ENCODE data around the gene UNC5C.

The UNC5C gene

DNA sequence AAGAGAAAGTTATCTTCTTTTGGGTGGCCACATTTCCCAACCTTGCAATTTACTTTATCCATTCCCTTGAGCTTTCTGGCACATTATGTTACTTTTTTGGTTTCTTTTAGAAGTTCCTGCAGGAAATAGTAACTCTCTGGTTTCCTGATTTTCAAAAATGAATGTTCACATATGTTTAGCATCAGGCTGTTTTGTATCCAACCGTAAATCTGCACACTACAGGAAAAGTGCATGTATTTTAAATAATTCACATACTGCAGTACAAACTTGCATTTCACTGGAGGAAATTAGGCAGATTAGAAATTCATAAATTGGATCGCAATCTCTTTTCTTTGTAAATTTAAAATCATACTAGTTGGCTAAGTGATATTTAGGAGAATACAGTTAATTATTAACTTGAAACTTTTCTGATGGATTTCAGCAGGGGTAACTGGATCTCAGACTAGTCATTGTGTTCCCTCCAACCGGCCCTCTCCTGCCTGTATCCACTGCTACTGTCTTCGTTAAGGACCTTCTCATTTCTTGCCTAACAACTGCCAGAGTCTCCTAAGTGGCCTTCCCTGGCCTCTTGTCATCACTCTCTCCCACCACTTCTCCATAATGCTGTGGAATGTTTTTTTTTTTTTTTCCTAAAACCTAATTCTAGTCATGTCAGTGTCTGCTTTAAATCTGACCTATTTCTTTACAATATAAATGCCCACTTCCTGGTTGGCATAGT is 137.2 kb downstream of the UNC5C start:
- Histone ChIP-seq H3K27me3 (no peaks in the 10 kb centered on the region), H3K4me1 (peaks cover 0 to 20% (median 2%) of the 10 kb centered on the region in 4 donors), H3K4me3 (no peak overlapping the region), H3K27ac (no peak overlapping the region), H3K36me3 (no peaks in the 10 kb centered on the region), H3K9me3 (no peaks in the 10 kb centered on the region)
- no peak for TF ChIP-seq CTCF (IDR thresholded peaks at IDR 0.05)
- DNase-seq, result no peak
- intact Hi-C loops (cut with DNase I; ENCODE audit: low total_unique reads), result no loop called here

DNA sequence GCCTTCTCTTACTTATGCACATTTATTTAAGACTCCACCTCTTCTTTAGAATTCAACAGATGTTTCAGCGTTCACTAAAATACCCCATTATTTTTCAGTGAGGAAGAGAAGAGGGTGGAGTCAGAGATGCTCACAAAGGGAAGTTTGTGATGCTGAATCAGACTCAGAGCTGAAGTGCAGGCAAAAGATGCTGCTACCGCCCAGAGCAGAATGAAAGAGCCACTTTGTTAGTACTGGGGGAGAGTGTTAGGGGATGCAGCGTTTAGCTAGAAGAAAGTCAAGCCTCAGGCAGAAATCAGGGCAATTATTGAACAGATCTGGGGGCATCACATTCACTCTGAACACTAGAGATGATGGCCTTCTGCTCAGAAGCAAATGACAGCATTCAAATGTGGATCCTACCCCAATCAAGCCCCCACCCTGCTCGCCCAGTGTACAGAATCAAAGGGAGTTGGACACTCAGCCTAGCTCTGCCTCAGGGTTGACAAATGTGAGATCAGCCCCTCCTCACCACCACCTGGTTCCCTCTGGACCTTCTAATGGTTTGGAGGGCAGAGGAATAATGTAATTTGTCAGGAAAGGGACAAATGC is 138.3 kb downstream of the UNC5C start:
- intact Hi-C loops (cut with DNase I; ENCODE audit: low total_unique reads), result no loop called here
- Histone ChIP-seq H3K4me3 (no peak overlapping the region), H3K36me3 (no peaks in the 10 kb centered on the region), H3K4me1 (peaks cover 0 to 10% (median 2%) of the 10 kb centered on the region in 4 donors), H3K27ac (no peak overlapping the region), H3K27me3 (no peaks in the 10 kb centered on the region), H3K9me3 (no peaks in the 10 kb centered on the region)
- no peak for TF ChIP-seq CTCF (IDR thresholded peaks at IDR 0.05)
- no peak for DNase-seq

GRCh38 chr4:95409750-95410149 is 139.0 kb downstream of the UNC5C start:
- no peak overlapping the region for H3K4me3 ChIP-seq
- H3K27ac ChIP-seq, result no peak overlapping the region
- H3K9me3 ChIP-seq, result no peaks in the 10 kb centered on the region
- no peak for DNase-seq
- no peaks in the 10 kb centered on the region for H3K27me3 ChIP-seq
- intact Hi-C loops (cut with DNase I; ENCODE audit: low total_unique reads), result no loop called here
- peaks cover 0 to 4% (median 2%) of the 10 kb centered on the region in 4 donors for H3K4me1 ChIP-seq
- TF ChIP-seq CTCF (IDR thresholded peaks at IDR 0.05), result no peak
- H3K36me3 ChIP-seq, result no peaks in the 10 kb centered on the region

- DNase-seq, result no peak
- H3K27ac ChIP-seq, result no peak overlapping the region
- H3K4me1 ChIP-seq, result peaks cover 0 to 4% (median 2%) of the 10 kb centered on the region in 4 donors
- intact Hi-C loops (cut with DNase I; ENCODE audit: low total_unique reads), result no loop called here
- H3K27me3 ChIP-seq, result no peaks in the 10 kb centered on the region
- TF ChIP-seq CTCF (IDR thresholded peaks at IDR 0.05), result no peak
- no peaks in the 10 kb centered on the region for H3K9me3 ChIP-seq
- no peak overlapping the region for H3K4me3 ChIP-seq
- H3K36me3 ChIP-seq, result no peaks in the 10 kb centered on the region
Observed at GRCh38 chr4:95409127-95409526, 139.6 kb downstream of the UNC5C start.

DNA sequence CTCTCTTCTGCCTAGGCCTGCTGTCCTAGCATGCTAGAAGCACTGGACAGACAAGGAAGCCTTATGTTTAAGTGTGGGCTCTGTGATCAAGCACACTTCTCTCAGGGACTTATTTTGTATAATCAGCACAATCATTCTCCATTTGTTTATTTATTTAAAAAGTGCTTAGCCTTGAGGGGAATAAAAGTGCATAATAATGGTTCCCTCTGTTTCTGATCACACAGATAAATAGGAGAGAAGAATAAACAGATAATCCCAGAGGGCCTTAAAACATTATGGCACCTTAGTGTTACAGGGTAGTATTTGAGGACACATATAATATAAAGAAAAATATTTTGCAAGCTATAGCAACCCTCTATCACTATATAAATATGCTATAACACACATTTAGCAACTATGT is 146.5 kb downstream of the UNC5C start:
- intact Hi-C loops (cut with DNase I; ENCODE audit: low total_unique reads), result no loop called here
- Histone ChIP-seq H3K9me3 (no peaks in the 10 kb centered on the region), H3K27ac (no peak overlapping the region), H3K4me3 (no peak overlapping the region), H3K27me3 (no peaks in the 10 kb centered on the region), H3K4me1 (peaks cover 0 to 9% (median 0%) of the 10 kb centered on the region in 4 donors), H3K36me3 (no peaks in the 10 kb centered on the region)
- DNase-seq, result no peak
- TF ChIP-seq CTCF (IDR thresholded peaks at IDR 0.05), result no peak
